ENCODE data around the gene NAALADL2. TPM values are rescaled to one million over a fixed set of nuclear protein-coding genes. Genes with fewer than 3 reads are reported as not detected.

The NAALADL2 gene
- total and polyA plus RNA-seq, 9 of the 15 experiments (the other 6 are each of a cell fraction or from before 2014, with no cell fraction given) = 0.29 to 1.1 (median 0.79) TPM; not detected in 1

DNA sequence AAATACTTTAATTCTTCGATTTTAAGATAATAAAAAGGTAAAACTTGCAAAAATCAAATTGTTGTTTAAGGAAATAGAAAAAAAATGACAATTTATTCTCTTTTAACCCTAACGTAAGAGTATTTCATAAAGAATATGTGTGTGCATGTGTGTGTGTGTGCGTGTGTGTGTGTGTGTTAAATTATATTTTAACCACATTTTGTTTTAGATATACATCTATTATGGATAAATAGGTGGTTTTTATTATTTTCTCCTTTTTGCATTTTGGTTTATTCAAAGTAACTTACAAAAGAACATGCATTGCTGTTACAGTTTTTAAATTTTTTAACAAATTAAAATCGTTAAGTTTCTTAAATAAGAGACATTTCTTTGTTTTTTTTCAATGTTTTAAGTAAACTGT, 414.4 kb downstream of the NAALADL2 start:
- in situ Hi-C loops (cut with MboI) = no loop called here
- no TSS peak for BruUV-seq (replicated peaks)
- no peak overlapping the region for H2AFZ ChIP-seq (ENCODE audit: low read depth, low read length)
- H3K27me3 ChIP-seq (ENCODE audit: control insufficient read depth in 2 of 2, insufficient read depth in 2 of 2, low read length in 2 of 2) = no peaks in the 10 kb centered on the region
- no peaks in the 10 kb centered on the region for H3K9me3 ChIP-seq (replicated peaks; ENCODE audit: control insufficient read depth, insufficient read depth, low read depth, low read length)
- DNase-seq (ENCODE audit: extremely low read depth in 1 of 4, low spot score in 3 of 4) = no peak
- no peaks in the 10 kb centered on the region for H3K79me2 ChIP-seq (ENCODE audit: control insufficient read depth, insufficient read depth, low read length)
- ATAC-seq = no peak
- POLR2A ChIA-PET = no interaction called here
- CTCF ChIA-PET (ENCODE audit: low intra/inter-chr PET ratio) = no interaction called here
- H3K9ac ChIP-seq (ENCODE audit: insufficient read depth in 1 of 2, low read depth in 2 of 2, low read length in 2 of 2) = no peak overlapping the region
- no peaks in the 10 kb centered on the region for H3K4me1 ChIP-seq (replicated peaks in 1 of 2; ENCODE audit: control insufficient read depth in 2 of 2, insufficient read depth in 2 of 2, low read length in 2 of 2)
- intact Hi-C loops (cut with micrococcal nuclease) = no loop called here
- FAIRE-seq = no peak
- 2% methylated on average over 4 of the region's 4 CpGs for WGBS (ENCODE audit: insufficient coverage, low coverage, missing lambda C conversion rate)
- H3K27ac ChIP-seq (ENCODE audit: extremely low read depth, low read depth, low read length) = no peak overlapping the region
- TF ChIP-seq ZNF79 (CRISPR knock-in tag; IDR thresholded peaks at IDR 0.05; ENCODE audit: low read depth) = no peak
- TF ChIP-seq CEBPG (CRISPR knock-in tag; IDR thresholded peaks at IDR 0.05) = no peak
- no peak for TF ChIP-seq CEBPG (tag; conservative IDR thresholded peaks at IDR 0.05 in 1 of 2, IDR thresholded peaks at IDR 0.05 in 1 of 2)
- TF ChIP-seq, protein P1, sequence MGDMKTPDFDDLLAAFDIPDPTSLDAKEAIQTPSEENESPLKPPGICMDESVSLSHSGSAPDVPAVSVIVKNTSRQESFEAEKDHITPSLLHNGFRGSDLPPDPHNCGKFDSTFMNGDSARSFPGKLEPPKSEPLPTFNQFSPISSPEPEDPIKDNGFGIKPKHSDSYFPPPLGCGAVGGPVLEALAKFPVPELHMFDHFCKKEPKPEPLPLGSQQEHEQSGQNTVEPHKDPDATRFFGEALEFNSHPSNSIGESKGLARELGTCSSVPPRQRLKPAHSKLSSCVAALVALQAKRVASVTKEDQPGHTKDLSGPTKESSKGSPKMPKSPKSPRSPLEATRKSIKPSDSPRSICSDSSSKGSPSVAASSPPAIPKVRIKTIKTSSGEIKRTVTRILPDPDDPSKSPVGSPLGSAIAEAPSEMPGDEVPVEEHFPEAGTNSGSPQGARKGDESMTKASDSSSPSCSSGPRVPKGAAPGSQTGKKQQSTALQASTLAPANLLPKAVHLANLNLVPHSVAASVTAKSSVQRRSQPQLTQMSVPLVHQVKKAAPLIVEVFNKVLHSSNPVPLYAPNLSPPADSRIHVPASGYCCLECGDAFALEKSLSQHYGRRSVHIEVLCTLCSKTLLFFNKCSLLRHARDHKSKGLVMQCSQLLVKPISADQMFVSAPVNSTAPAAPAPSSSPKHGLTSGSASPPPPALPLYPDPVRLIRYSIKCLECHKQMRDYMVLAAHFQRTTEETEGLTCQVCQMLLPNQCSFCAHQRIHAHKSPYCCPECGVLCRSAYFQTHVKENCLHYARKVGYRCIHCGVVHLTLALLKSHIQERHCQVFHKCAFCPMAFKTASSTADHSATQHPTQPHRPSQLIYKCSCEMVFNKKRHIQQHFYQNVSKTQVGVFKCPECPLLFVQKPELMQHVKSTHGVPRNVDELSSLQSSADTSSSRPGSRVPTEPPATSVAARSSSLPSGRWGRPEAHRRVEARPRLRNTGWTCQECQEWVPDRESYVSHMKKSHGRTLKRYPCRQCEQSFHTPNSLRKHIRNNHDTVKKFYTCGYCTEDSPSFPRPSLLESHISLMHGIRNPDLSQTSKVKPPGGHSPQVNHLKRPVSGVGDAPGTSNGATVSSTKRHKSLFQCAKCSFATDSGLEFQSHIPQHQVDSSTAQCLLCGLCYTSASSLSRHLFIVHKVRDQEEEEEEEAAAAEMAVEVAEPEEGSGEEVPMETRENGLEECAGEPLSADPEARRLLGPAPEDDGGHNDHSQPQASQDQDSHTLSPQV (IDR thresholded peaks at IDR 0.05) = no peak
- no peak for TF ChIP-seq NCOA1 (IDR thresholded peaks at IDR 0.05; ENCODE audit: low read depth)
- TF ChIP-seq MECOM (CRISPR knock-in tag; IDR thresholded peaks at IDR 0.05) = no peak
- H4K20me1 ChIP-seq (replicated peaks; ENCODE audit: control insufficient read depth, insufficient read depth, low read length) = no peaks in the 10 kb centered on the region
- no peaks in the 10 kb centered on the region for H3K36me3 ChIP-seq (ENCODE audit: control insufficient read depth, insufficient read depth, low read length)
- H3K4me3 ChIP-seq = no peak overlapping the region
- H3K4me2 ChIP-seq (ENCODE audit: insufficient read depth, low read length) = no peak overlapping the region
- H3K9me1 ChIP-seq (ENCODE audit: control insufficient read depth, insufficient read depth, low read length) = no peaks in the 10 kb centered on the region
